Measurements from ENCODE around the gene VSX1.

Gene VSX1

DNA sequence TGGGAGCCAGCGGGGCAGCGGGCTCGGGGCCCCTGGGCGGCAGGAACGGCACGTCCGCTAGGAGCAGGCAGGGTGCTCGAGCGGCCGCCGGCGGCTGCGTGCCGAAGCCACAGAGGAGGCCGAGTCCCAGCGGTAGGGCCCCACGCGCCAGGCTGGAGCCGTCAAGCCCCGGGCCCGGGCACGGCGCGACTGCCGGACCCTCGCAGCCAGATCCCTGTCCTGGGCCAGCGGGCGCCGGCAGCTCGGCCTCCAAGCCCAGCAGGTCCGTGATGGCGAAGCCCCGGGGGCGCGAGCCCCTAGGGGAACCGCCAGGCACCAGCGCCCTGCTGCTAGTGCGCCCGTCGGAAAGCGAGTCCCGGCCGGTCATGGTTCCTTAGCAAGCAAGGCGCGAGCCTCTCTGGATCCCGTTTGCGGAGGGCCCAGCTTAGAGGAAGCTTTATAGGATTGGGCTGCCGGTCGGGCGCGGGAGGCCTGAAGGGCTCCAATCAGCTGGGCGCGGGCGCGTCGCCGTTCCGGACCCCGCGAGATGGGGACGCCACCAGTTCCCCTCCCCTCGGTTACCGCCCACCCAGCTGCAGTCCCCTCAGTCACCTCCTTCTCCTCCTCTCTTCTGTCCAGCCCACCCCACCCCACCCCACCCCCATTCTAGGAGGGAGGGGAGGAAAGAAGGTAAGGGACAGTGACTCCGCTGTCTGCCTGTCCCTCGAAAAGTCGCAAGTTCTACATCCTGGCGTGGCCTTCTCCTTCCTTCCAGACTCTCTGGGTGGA is at the start of gene VSX1:
Gene VSX1 (minus strand): TSS at position 412 of the 768 bp plus-strand sequence. CDS start 45 bp downstream, at position 367.
- H3K27me3 ChIP-seq (ENCODE audit: control insufficient read depth, insufficient read depth, low read length): peaks cover 45% of the 10 kb centered on the region
- no peak within 1 kb of the TSS for H3K27ac ChIP-seq (ENCODE audit: low read depth, low read length)
- H3K4me3 ChIP-seq (ENCODE audit: low read length): no peak within 1 kb of the TSS
- H3K4me1 ChIP-seq (ENCODE audit: control insufficient read depth, insufficient read depth, low read length): peaks cover 4% of the 10 kb centered on the region
- no peaks in the 10 kb centered on the region for H3K36me3 ChIP-seq (ENCODE audit: control insufficient read depth, insufficient read depth, low read length)
- no peak within 1 kb of the TSS for H3K9ac ChIP-seq (ENCODE audit: low read length)

DNA sequence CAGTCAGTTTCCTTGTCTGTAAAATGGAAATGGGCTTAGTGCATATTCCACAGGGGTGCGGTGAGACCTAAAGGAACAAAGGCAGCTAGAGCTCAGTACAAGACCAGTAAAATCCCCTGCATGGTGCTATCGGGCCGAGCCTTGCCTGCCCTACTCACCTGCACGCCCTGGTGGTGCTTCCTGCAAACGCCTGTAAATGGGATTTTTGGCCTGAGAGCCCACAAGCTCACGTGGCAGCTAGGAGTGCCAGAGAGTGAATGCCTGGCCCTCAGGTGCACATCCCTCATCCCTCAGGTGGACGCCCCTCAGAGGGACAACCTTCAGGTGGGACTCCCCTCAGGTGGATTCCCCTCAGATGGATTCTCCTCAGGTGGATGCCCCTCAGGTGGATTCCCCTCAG is 48.0 kb upstream of the VSX1 start:
- H3K36me3 ChIP-seq (ENCODE audit: control insufficient read depth, insufficient read depth, low read length): no peaks in the 10 kb centered on the region
- H3K4me3 ChIP-seq (ENCODE audit: low read length): no peak overlapping the region

DNA sequence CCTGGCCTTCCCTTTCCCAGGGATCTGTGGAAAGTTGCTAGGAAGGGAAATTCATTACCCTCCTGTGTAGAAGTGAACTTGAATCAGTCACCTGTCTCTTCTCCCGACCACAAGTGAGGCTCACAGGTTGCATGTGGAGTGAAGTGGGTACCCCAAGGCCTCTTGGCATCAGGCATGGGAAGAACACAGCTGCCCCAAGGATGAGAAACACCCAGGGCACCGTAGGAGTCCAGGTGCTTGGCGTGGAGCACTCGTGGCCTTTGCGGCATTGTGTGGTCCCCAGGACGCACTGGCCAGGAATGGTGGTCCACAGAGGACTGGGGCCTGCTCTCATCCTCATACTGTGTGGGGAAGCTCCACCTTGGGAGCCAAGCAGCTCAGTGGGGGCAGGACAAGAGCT is 47.5 kb upstream of the VSX1 start:
- Histone ChIP-seq H3K4me1 (ENCODE audit: control insufficient read depth, insufficient read depth, low read length) (no peaks in the 10 kb centered on the region), H3K27ac (ENCODE audit: low read depth, low read length) (no peak overlapping the region), H3K9ac (ENCODE audit: low read length) (no peak overlapping the region), H3K27me3 (ENCODE audit: control insufficient read depth, insufficient read depth, low read length) (peaks cover 3% of the 10 kb centered on the region), H3K36me3 (ENCODE audit: control insufficient read depth, insufficient read depth, low read length) (no peaks in the 10 kb centered on the region), H3K4me3 (ENCODE audit: low read length) (no peak overlapping the region)

More for the DNA sequence above, 48.0 kb upstream of the VSX1 start:
- H3K27ac ChIP-seq (ENCODE audit: low read depth, low read length): no peak overlapping the region
- no peaks in the 10 kb centered on the region for H3K4me1 ChIP-seq (ENCODE audit: control insufficient read depth, insufficient read depth, low read length)
- peaks cover 3% of the 10 kb centered on the region for H3K27me3 ChIP-seq (ENCODE audit: control insufficient read depth, insufficient read depth, low read length)
- H3K9ac ChIP-seq (ENCODE audit: low read length): no peak overlapping the region

DNA sequence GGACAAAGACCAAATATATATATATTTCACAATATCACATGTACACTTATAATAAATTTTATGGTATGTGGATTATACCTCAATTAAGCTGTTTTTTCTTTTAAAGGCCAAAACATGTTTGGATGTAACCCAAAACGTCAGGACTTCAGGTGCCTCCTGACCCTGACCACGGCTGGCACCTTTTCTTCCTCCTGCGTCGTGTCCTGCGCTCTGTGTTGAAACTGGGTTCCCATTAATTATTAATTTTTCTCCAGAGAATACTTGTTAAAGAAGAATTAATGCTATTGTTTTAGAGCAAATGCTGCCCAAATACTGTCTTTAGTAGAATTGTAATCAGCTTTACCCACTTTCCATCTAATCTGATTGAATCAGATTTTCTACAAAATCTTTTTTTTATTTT is 46.7 kb upstream of the VSX1 start:
- H3K36me3 ChIP-seq (ENCODE audit: control insufficient read depth, insufficient read depth, low read length): no peaks in the 10 kb centered on the region
- H3K4me3 ChIP-seq (ENCODE audit: low read length): no peak overlapping the region
- H3K4me1 ChIP-seq (ENCODE audit: control insufficient read depth, insufficient read depth, low read length): no peaks in the 10 kb centered on the region
- H3K27ac ChIP-seq (ENCODE audit: low read depth, low read length): no peak overlapping the region
- H3K27me3 ChIP-seq (ENCODE audit: control insufficient read depth, insufficient read depth, low read length): peaks cover 3% of the 10 kb centered on the region
- H3K9ac ChIP-seq (ENCODE audit: low read length): no peak overlapping the region

DNA sequence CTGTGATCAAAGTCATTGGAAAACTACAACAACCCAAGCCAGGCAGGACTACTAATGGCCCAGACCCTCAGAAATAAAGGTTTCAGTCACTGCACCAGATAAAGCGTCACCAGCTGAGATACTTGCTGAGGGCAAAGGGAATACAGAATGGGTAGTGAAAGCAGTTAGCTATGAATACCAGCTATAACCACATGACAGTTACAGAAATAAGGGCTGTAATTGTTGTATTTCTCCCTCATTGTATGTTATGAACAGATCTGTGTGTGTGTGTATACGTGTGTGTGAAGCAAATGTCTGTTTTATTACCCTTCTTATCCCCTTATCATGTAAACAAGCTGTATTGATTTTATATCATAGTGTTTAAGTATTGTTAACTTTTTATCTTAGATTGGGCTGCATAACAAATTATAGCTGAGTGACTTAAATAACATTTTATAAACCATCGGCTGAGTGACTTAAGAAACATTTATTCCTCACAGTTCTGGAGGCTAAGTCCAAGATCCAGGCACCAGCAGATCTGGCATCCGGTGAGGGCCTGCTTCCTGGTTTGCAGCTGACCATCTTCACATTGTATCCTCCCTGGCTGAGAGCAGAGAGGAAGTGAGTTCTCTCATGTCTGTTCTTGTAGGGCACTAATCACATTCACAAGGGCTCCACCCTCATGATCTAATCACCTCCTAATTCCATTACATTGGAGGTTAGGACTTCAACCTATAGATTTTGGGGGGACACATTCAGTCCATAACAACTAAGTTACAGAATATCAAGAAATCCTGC is 46.0 kb upstream of the VSX1 start:
- Histone ChIP-seq H3K27ac (ENCODE audit: low read depth, low read length) (no peak overlapping the region), H3K36me3 (ENCODE audit: control insufficient read depth, insufficient read depth, low read length) (no peaks in the 10 kb centered on the region), H3K9ac (ENCODE audit: low read length) (no peak overlapping the region), H3K4me1 (ENCODE audit: control insufficient read depth, insufficient read depth, low read length) (no peaks in the 10 kb centered on the region), H3K27me3 (ENCODE audit: control insufficient read depth, insufficient read depth, low read length) (peaks cover 3% of the 10 kb centered on the region), H3K4me3 (ENCODE audit: low read length) (no peak overlapping the region)

DNA sequence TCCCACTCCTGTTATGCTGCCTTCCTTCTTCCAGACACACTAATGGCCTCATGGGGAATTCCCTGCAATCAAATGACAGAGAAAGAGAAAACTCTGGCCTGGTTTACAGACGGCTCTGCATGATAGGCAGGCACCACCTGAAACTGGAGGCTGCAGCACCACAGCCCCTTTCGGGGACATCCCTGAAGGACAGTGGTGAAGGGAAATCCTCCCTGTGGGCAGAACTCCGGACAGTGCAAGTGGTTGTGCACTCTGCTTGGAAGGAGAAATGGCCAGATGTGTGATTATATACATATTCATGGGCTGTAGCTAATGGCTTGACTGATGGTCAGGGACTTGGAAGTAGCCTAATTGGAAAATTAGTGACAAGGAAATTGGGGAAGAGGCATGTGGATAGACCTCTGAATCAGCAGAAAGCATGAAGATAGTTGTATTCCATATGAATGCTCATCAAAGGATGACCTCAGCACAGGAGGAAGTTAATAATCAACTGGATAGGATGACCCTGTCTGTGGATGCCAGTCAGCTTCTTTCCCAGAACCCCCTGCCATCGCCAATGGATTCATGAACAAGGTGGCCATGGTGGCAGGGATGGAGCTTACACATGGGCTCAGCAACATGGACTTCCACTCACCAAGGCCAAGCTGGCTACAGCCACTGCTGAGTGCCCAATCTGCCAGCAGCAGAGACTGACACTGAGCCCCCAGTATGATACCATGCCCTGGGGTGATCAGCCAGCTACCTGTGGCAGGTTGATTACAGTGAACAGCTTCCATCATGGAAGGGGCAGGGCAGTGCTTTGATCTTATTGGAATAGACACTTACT is 44.5 kb upstream of the VSX1 start:
- peaks cover 3% of the 10 kb centered on the region for H3K27me3 ChIP-seq (ENCODE audit: control insufficient read depth, insufficient read depth, low read length)
- H3K27ac ChIP-seq (ENCODE audit: low read depth, low read length): no peak overlapping the region
- H3K4me3 ChIP-seq (ENCODE audit: low read length): no peak overlapping the region
- H3K9ac ChIP-seq (ENCODE audit: low read length): no peak overlapping the region
- H3K36me3 ChIP-seq (ENCODE audit: control insufficient read depth, insufficient read depth, low read length): no peaks in the 10 kb centered on the region
- H3K4me1 ChIP-seq (ENCODE audit: control insufficient read depth, insufficient read depth, low read length): no peaks in the 10 kb centered on the region

DNA sequence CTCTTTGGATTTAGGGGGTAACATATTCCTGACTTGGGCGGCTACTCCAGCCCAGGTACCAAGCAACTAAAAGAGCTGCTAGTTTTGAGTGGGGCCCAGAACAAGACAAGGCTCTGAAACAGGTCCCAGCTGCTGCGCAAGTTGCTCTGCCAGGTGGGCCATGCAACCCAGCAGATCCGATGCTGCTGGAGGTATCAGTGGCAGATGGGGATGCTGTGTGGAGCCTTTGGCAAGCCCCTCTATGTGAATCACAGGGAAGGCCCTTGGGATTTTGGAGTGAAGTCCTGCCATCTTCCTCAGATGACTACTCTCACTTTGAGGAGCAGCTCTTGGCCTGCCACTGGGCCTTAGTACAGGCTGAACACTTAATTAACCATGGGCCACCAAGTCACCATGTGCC is 43.7 kb upstream of the VSX1 start:
- H3K4me1 ChIP-seq (ENCODE audit: control insufficient read depth, insufficient read depth, low read length): no peaks in the 10 kb centered on the region
- peaks cover 1% of the 10 kb centered on the region for H3K27me3 ChIP-seq (ENCODE audit: control insufficient read depth, insufficient read depth, low read length)
- H3K4me3 ChIP-seq (ENCODE audit: low read length): no peak overlapping the region
- no peaks in the 10 kb centered on the region for H3K36me3 ChIP-seq (ENCODE audit: control insufficient read depth, insufficient read depth, low read length)
- H3K9ac ChIP-seq (ENCODE audit: low read length): no peak overlapping the region
- H3K27ac ChIP-seq (ENCODE audit: low read depth, low read length): no peak overlapping the region

DNA sequence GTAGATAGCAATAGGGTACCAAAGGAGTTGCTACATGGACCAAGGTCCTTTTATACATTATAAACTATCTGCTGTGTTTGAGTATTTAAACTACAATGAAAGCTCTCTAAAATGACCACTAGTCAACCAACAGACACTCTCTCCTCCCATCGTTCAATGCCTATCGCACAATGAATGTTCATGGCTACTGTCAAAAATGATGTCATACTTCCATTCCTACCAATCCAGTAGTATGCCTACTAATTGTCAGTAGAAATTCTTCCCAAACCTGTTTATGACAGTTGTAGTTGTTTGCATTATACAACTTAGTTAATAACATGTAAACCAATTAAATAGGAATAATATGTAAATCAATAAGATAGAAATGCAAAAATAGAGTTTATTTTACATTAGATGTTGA is 39.0 kb upstream of the VSX1 start:
- H3K9ac ChIP-seq (ENCODE audit: low read length): no peak overlapping the region
- H3K27ac ChIP-seq (ENCODE audit: low read depth, low read length): no peak overlapping the region
- peaks cover 4% of the 10 kb centered on the region for H3K4me1 ChIP-seq (ENCODE audit: control insufficient read depth, insufficient read depth, low read length)
- no peak overlapping the region for H3K4me3 ChIP-seq (ENCODE audit: low read length)
- no peaks in the 10 kb centered on the region for H3K36me3 ChIP-seq (ENCODE audit: control insufficient read depth, insufficient read depth, low read length)
- no peaks in the 10 kb centered on the region for H3K27me3 ChIP-seq (ENCODE audit: control insufficient read depth, insufficient read depth, low read length)

DNA sequence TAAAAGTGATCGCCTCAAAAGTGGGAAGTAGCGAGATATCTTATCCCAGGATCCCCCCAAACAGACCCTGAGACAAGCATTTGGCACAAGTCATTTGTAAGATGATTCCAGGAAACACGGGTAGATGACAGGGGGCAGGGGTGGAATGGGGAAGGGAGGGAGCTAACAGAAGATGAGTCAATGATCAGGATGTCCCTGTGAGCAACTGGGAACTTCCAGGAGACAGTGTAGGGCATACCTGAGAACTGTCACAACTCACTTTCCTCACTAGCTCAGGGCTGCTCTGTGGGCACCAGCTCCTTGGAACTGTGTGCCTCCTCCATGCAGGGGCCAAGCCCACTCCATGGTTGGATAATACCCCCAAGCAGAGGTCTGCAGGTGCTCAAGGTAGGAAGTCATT is 38.5 kb upstream of the VSX1 start:
- Histone ChIP-seq H3K9ac (ENCODE audit: low read length) (no peak overlapping the region), H3K27me3 (ENCODE audit: control insufficient read depth, insufficient read depth, low read length) (no peaks in the 10 kb centered on the region), H3K4me1 (ENCODE audit: control insufficient read depth, insufficient read depth, low read length) (peaks cover 4% of the 10 kb centered on the region), H3K4me3 (ENCODE audit: low read length) (no peak overlapping the region), H3K36me3 (ENCODE audit: control insufficient read depth, insufficient read depth, low read length) (no peaks in the 10 kb centered on the region), H3K27ac (ENCODE audit: low read depth, low read length) (no peak overlapping the region)

DNA sequence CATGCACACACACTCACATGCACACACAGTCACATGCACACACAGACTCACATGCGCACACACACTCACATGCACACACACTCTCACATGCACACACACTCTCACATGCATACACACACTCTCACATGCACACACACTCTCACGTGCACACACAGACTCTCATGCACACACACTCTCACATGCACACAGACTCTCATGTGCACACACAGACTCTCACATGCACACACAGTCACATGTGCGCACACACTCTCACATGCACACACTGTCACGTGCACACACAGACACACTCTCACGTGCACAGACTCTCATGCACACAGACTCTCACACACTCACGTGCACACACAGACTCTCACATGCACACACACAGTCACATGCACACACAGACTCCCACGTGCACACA is 36.6 kb upstream of the VSX1 start:
- peaks cover 4% of the 10 kb centered on the region for H3K4me1 ChIP-seq (ENCODE audit: control insufficient read depth, insufficient read depth, low read length)
- H3K27me3 ChIP-seq (ENCODE audit: control insufficient read depth, insufficient read depth, low read length): no peaks in the 10 kb centered on the region
- no peaks in the 10 kb centered on the region for H3K36me3 ChIP-seq (ENCODE audit: control insufficient read depth, insufficient read depth, low read length)
- H3K9ac ChIP-seq (ENCODE audit: low read length): no peak overlapping the region
- no peak overlapping the region for H3K27ac ChIP-seq (ENCODE audit: low read depth, low read length)
- H3K4me3 ChIP-seq (ENCODE audit: low read length): no peak overlapping the region

DNA sequence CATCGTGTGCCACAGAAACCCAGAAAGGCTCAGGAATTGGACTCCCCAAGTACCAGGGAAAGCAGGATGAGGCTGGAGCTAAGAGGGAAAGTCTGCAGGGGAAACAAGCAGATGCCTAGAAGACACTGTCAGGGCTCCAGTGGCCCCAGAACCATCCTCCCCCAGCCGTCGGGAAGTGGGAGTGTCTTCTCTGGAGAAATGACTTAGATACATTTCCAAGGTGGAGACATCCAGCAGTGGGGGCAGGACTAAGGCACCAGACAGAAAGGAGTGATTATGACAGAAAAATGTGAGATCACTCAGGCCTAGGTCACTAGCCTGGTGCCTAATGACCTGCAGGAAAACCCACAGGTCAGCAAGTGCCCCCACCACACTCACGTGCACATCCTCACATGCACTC is 36.0 kb upstream of the VSX1 start:
- Histone ChIP-seq H3K27ac (ENCODE audit: low read depth, low read length) (no peak overlapping the region), H3K36me3 (ENCODE audit: control insufficient read depth, insufficient read depth, low read length) (no peaks in the 10 kb centered on the region), H3K27me3 (ENCODE audit: control insufficient read depth, insufficient read depth, low read length) (no peaks in the 10 kb centered on the region), H3K9ac (ENCODE audit: low read length) (no peak overlapping the region), H3K4me1 (ENCODE audit: control insufficient read depth, insufficient read depth, low read length) (peaks cover 4% of the 10 kb centered on the region), H3K4me3 (ENCODE audit: low read length) (no peak overlapping the region)

DNA sequence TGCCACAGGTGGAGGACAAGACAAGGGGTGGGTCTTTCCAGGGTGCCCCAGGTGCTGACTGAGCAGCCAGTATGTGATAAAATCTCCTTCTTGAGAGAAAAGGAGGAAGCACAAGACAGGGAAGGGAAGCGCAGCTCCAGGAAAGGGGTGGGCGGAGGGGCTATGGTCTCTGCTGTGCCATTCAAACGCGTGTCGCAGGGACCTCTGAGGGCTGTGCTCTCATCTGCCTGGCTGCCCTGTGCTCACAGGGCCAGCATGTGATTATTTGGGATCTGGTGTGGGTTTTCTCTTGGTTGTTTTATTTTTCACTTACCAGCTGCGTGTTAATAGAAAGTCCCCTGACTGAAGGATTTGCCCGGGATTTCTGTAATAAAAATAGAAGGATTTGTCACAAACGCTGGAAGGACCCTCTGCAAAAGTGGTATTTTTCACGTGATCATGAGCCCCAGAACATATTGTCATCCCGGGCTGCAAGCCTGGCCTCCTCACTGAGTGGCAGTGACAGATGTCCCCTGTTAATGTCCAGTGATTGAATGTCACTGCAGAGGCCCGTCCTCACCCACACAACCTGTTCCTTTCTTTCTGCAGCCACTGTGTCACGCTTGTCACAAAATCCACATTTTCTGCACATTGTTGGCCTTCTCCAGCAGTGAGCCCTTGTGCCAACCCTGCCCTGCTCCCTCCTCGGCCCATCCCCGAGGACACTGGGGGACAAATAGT is 35.0 kb upstream of the VSX1 start:
- Histone ChIP-seq H3K4me1 (ENCODE audit: control insufficient read depth, insufficient read depth, low read length) (peaks cover 4% of the 10 kb centered on the region), H3K27me3 (ENCODE audit: control insufficient read depth, insufficient read depth, low read length) (no peaks in the 10 kb centered on the region), H3K4me3 (ENCODE audit: low read length) (no peak overlapping the region), H3K36me3 (ENCODE audit: control insufficient read depth, insufficient read depth, low read length) (no peaks in the 10 kb centered on the region), H3K9ac (ENCODE audit: low read length) (no peak overlapping the region), H3K27ac (ENCODE audit: low read depth, low read length) (no peak overlapping the region)
